ENCODE data around the gene GRM3.

GRCh38 chr7:86889501-86889900 lies 245.8 kb downstream of the GRM3 start:
- TF ChIP-seq ZNF274 (IDR thresholded peaks at IDR 0.05; ENCODE audit: low read depth, low read length) (no peak), YY1 (IDR thresholded peaks at IDR 0.05; ENCODE audit: insufficient read depth, insufficient read length) (no peak)

Data from NT2/D1 (cell line).